H1 (cell line): ENCODE results near the gene KRT4. TPM values are rescaled to one million over a fixed set of nuclear protein-coding genes. Genes with fewer than 3 reads are reported as not detected.

Experiments
- POLR2AphosphoS5 ChIP-seq: IDR thresholded peaks from 2 replicates; pipeline ENCODE4 v1.6.1; 2011; ENCODE audit warnings: low read depth, low read length
- polyA plus RNA-seq, 7 experiments: library from polyadenylated mRNA; depleted of rRNA in 3 of 7; stranded (reverse) in 5 of 7; unstranded in 2 of 7; fragments of >200 nt in 5 of 7; fragments of 200-250 nt in 2 of 7; gene quantifications; 1 replicate in 5 of 7; 2 replicates in 1 of 7; 4 replicates in 1 of 7; pipeline versions ENCODE4 v1.2.1 to v1.2.3, GENCODE V29; 2011 to 2013; ENCODE audit warnings: missing spikeins in 2 of 7, mixed read lengths in 2 of 7
- total RNA-seq: library from RNA; stranded (reverse); fragmentation: NEBNext Ultra II Directional; extraction: Animal tissue kit (Norgen Biotek cat#: 25700); gene quantifications from 2 replicates; pipeline ENCODE4 v1.2.1, GENCODE V29; 2021

Gene KRT4
- total and polyA plus RNA-seq, 2 of the 8 experiments (the other 6 are each of a cell fraction or from before 2014, with no cell fraction given), result not detected

GRCh38 chr12:52812073-52812400 is 1.9 kb downstream of the KRT4 start (continued):
- no peak for TF ChIP-seq POLR2AphosphoS5
